Measurements from ENCODE around the gene DLGAP4. TPM values are rescaled to one million over a fixed set of nuclear protein-coding genes. Genes with fewer than 3 reads are reported as not detected.
A peak's percentile ranks its signal among the peaks of the same experiment; 100 is the strongest.
"Not testable (repeated sequence)": the region's sequence is repeated elsewhere in the genome, so short reads cannot be mapped to it uniquely, and the experiment has no call there.

DLGAP4 gene
- total RNA-seq, 2 donors from 2014 or later: 45.8 to 64.3 TPM

DNA sequence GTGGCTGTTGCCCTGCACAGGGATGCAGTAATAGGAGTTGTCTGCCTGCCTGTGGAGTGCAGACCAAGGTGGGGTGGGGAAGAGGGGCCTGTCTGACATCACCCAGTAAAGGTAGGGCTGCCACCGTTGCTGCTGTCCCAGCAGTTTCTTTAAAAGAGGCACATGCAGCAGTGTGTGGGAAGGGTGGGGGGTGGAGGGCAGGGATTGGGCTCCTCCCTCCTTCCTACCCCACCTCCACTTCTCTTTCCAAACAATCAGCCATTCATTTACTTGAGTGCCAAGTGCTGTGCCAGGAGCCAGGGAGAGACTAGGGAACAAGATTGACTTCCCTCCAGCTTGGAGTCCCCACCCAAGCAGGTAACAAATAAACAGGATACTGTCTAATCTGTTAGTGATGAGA lies 168.4 kb downstream of the DLGAP4 start:
- intact Hi-C loops (cut with DNase I): no loop called here
- no peak for ATAC-seq
- no peak for DNase-seq

DNA sequence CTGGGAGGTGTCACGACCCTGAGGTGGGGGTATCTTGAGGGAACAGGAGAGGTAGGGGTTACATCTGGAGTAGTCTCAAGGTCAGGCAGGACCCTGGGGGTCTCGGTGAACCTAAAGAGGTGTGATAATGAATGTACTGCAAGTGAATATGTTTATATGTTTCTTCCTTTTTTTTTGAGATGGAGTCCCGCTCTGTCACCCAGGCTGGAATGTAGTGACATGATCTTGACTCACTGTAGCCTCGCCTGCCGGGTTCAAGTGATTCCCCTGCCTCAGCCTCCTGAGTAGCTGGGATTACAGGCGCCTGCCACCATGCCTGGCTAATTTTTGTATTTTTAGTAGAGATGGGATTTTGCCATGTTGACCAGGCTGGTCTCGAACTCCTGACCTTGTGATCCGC lies 168.9 kb downstream of the DLGAP4 start:
- DNase-seq; ATAC-seq; intact Hi-C loops (cut with DNase I): not testable (repeated sequence)

DNA sequence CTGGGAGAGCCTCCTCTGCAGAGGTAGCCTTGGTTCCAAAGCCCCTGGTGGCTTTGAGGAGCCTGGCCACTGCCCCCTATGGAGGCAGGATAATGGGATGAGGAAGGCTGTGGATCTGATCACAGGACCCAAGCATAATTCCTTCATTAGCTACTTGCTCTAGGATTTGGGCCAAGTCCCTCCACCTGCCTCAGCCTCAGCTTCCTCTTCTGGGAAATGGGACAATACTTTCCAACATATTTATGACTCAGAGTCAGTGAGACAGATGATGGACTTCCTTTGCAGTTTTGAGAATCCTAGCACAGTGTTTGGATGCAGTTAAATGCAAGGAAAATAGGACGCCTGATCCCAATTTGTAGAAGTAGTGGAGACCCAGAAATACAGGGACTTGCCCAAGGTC lies 171.3 kb downstream of the DLGAP4 start:
- no peak for ATAC-seq
- intact Hi-C loops (cut with DNase I): no loop called here

DNA sequence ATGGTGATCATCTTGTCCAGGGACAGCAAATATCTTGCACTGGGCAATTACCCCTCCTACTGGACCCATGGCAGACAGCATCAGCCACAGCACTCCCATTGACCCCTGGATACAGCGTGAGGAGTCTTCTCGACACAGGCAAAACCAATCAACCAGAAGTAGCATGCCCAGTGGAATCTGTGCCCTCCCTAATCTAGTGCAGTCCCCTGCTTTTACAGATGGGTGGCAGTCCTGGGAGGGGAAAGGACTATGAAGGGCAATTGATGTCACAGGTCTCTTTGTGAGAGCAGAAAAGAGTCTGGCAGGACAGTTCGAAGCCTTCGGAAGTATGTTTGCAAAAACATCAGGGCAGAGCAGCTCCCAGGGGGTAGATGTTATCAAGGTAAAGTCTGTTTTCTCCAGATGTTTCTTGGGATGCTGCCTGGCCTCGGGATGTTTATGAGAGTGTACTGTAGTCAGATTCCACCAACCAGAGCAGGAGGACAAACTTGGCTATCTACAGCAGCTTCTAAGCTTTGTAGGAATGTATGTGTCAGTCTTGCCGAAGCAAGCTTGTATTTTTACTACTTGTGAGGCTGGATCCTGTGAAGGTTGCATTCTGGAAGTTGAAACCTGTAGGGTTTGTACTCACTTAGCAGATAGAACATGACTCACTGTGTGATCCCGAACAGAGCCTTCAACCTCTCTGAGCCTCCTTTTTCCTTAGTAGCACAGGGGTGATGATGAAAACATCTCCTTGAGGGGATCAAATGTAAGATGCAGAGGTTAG lies 172.2 kb downstream of the DLGAP4 start:
- DNase-seq: no peak
- no peak for ATAC-seq
- intact Hi-C loops (cut with DNase I): no loop called here

More for the DNA sequence above, 171.3 kb downstream of the DLGAP4 start:
- DNase-seq: no peak

DNA sequence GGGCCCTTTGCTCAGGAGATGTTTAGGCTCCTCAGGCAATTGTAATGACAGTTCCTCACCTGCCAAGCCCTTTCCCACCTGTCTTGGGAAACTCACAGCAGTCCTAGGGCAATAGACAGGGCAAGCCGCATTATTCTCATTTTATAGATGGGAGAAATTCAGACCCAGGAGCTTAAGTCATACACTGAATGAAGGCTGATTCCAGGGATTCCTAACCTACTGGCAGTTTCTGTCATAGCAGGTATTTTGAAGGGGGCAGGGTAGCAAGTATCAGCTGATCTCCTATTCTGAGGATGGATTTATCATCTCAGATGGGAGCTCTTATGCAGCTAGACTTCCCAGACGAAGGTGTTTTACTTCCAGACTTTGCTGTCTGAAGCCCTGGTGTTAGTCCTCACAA lies 173.8 kb downstream of the DLGAP4 start:
- no peak for ATAC-seq
- intact Hi-C loops (cut with DNase I): loop anchor here in 1 of 2 donors (5.0 kb wide), 1 partner anchor 62 kb away; the partner anchor contains the start of gene MYL9
- no peak for DNase-seq

DNA sequence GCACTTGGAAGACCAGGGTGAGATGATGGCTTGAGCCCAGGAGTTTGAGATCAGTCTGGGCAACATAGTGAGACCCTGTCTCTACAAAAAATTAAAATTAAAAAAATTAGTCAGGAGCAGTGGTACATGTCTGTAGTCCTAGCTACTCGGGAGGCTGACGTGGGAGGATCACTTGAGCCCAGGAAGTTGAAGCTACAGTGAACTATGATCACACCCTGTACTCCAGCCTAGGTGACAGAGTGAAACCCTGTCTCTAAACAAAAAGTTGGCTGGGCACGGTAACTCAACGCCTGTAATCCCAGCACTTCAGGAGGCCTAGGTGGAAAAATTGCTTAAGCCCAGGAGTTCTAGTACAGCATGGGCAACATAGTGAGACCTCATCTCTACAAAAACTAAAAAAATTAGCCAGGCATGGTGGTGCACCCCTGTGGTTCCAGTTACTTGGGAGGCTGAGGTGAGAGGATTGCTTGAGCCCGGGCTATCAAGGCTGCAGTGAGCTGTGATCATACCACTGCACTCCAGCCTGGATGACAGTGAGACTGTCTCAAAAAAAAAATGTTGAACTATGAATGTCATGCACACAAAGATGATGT lies 174.4 kb downstream of the DLGAP4 start:
- intact Hi-C loops (cut with DNase I): loop anchor here in 1 of 2 donors (5.0 kb wide), 1 partner anchor 62 kb away; the partner anchor contains the start of gene MYL9
- no peak for ATAC-seq
- DNase-seq: no peak

DNA sequence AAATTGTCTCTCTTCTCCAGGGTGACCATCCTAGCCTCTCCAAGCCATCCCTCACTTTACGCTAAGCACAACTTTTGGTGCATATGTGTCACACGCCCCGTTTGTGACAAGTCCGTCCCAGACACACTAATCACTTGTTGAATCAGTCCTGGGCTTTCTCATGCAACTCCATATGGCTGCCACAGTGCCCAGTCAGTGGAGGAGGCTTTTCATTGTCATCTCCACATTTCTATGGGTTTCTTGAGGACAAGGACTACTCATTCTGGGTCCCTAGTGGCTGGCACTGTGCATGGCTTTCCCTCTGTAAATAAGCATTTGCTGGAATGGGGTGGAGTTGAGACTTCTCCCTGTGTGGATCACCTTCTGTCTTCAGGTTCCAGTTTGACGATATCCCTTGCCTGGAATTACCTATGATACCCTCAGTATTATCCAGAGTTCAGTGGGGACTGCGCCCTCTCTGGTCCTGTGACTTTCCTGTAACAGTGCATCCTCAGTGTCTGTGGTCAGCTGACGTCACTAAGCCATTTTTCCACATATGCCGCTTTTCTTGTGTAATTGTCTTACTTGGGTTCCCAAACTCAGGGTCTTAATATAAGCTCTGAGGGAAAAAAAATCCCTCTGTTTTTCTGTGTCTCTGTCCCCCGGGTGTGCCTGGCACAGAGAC lies 175.4 kb downstream of the DLGAP4 start:
- no peak for DNase-seq
- no peak for ATAC-seq
- intact Hi-C loops (cut with DNase I): loop anchor here in 1 of 2 donors (5.0 kb wide), 1 partner anchor 61 kb away; the partner anchor contains the start of gene MYL9

GRCh38 chr20:36482044-36482473 lies 175.9 kb downstream of the DLGAP4 start:
- DNase-seq: peak; percentile 58
- intact Hi-C loops (cut with DNase I): loop anchor here in 1 of 2 donors (5.0 kb wide), 1 partner anchor 60 kb away; the partner anchor contains the start of gene MYL9

DNA sequence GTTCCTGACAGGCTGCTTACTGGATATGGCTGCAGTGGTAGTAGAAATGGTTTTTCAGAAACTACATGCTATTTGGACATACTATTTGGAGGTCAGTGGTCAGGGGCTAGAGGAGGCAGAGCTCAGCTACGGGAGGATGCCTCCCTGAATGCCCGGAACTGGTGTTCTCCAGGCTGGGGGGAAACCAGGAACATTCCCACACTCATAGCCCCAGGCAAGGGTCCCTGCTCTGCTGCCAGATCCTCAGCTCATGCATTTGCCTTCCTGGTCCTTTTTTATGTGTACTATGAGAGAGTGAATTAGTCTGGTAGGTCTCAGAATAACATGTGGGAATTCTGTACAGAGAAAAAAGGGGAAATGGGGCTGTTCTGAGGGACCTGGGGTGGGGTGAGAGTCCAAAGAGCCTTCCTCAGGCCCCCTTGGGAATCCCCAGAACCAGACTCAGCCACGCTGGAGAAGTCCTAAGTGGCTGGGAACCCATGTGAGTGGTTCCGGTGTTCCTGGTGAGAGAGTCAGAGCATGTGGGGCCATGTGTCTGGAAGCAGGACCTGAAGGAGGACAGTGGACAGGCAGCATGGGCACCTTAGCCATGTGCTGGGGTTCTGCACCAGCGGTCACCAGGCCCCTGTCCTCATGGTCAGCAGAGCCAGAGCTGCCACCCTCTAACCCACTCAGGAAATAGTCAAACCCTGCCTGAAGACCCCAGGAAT lies 177.2 kb downstream of the DLGAP4 start:
- intact Hi-C loops (cut with DNase I): loop anchor here in 1 of 2 donors (5.0 kb wide), 1 partner anchor 59 kb away; the partner anchor contains the start of gene MYL9
- ATAC-seq (no peak), DNase-seq (no peak)

More at GRCh38 chr20:36482044-36482473, 175.9 kb downstream of the DLGAP4 start:
- ATAC-seq: peak; percentile 79 to 85

- ATAC-seq (no peak), DNase-seq (no peak)
- intact Hi-C loops (cut with DNase I): loop anchor here in 1 of 2 donors (5.0 kb wide), 1 partner anchor 58 kb away; the partner anchor contains the start of gene MYL9
Measured at GRCh38 chr20:36483919-36484808, 178.0 kb downstream of the DLGAP4 start.

DNA sequence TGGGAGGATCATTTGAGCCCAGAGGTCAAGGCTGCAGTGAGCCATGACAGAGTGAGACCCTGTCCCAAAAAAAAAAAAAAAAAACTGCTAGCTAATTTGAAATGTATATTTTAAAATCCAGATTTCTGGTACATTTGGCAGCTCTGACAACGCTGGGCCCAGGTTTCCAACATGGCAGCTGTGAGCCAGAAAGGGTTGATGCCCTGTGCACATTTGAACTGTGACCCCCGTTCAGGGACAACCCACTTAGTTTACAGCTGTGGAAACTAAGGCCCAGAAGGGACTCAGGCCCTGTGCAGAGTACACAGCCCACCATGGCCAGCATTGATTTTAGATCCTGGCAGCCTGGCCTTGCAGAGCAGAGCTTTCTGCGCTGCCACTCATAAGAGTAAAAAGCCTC lies 179.1 kb downstream of the DLGAP4 start:
- DNase-seq (no peak), ATAC-seq (no peak)
- intact Hi-C loops (cut with DNase I): no loop called here

- intact Hi-C loops (cut with DNase I): no loop called here
- ATAC-seq: peak in 1 of 2 donors; percentile 18
Measured at GRCh38 chr20:36487069-36487468, 180.9 kb downstream of the DLGAP4 start.

GRCh38 chr20:36490191-36490590 lies 184.1 kb downstream of the DLGAP4 start:
- intact Hi-C loops (cut with DNase I): no loop called here
- no peak for ATAC-seq
- no peak for DNase-seq

More at GRCh38 chr20:36487069-36487468, 180.9 kb downstream of the DLGAP4 start:
- no peak for DNase-seq

GRCh38 chr20:36491901-36492617 lies 185.9 kb downstream of the DLGAP4 start:
- ATAC-seq: peak; percentile 21 to 31
- intact Hi-C loops (cut with DNase I): no loop called here
- DNase-seq: no peak

GRCh38 chr20:36493051-36493800 lies 187.1 kb downstream of the DLGAP4 start:
- ATAC-seq (peak; percentile 2 to 7), DNase-seq (no peak)
- intact Hi-C loops (cut with DNase I): no loop called here

DNA sequence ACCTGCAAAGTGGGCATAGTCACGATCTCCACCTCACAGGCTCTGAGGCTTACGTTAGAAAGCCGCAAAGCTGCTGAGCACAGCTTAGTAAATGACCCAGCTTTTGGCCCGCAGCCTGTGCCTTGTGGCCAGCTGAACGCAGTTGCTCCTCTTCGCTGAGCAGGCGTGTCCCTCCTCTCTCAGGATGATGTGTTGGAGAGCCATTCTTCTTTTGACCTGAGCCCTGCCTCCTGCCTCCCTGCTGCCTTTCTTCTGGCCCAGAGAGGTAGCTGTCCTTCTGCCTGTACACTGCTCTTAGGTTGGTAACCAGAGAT lies 187.6 kb downstream of the DLGAP4 start:
- ATAC-seq (peak; percentile 55 to 60), DNase-seq (peak; percentile 75)
- intact Hi-C loops (cut with DNase I): no loop called here
